BJ (cell line): ENCODE data around the gene MTARC2. TPM values are rescaled to one million over a fixed set of nuclear protein-coding genes. Genes with fewer than 3 reads are reported as not detected.

Experiments
- CTCF ChIA-PET: fragments of 350-600 bp; formaldehyde crosslinking; extraction: SDS; loops from one replicate; lab custom pipeline; 2021; ENCODE audit warnings: antibody characterized with exemption, inconsistent platforms; lab: Yijun Ruan, JAX
- POLR2A ChIA-PET: fragments of 300-600 bp; sonication (Branson Sonifier 250); formaldehyde crosslinking; extraction: SDS; loops from one replicate; lab custom pipeline; 2021; ENCODE audit warnings: antibody characterized with exemption; lab: Charles Lee
- DNase-seq: peaks from one replicate; pipeline ENCODE4 v3.0.0-alpha.2; 2011; ENCODE audit warnings: low read depth
- H3K27me3 ChIP-seq: 2 replicates; pipeline ENCODE4 v1.6.0; 2011; ENCODE audit warnings: low read length; ENCODE audit not compliant: control insufficient read depth, insufficient read depth
- H3K36me3 ChIP-seq: 2 replicates; pipeline ENCODE4 v1.5.1; 2011; ENCODE audit warnings: low read length; ENCODE audit not compliant: control insufficient read depth, insufficient read depth
- H3K4me3 ChIP-seq: 2 replicates; pipeline ENCODE4 v1.5.1; 2011; ENCODE audit warnings: low read depth, mild to moderate bottlenecking, control low read depth, low read length
- CTCF ChIP-seq: IDR thresholded peaks from 2 replicates; pipeline ENCODE4 v1.5.1; 2011; ENCODE audit warnings: low read depth, mild to moderate bottlenecking, control low read depth, inconsistent platforms, low read length, moderate library complexity; ENCODE audit not compliant: insufficient read depth
- polyA plus RNA-seq: library from polyadenylated mRNA; depleted of rRNA; stranded (reverse); fragments of >200 nt; gene quantifications from 2 replicates; pipeline ENCODE4 v1.2.3, GENCODE V29; 2011

MTARC2 gene
- polyA plus RNA-seq, 1 experiment, result 5.7 TPM

- Histone ChIP-seq H3K36me3 (no peaks in the 10 kb centered on the region), H3K27me3 (peaks cover 2% of the 10 kb centered on the region; the same call in 1 of the 2 replicates), H3K4me3 (no peak overlapping the region)
- POLR2A ChIA-PET, result no interaction called here
- no peak for TF ChIP-seq CTCF
- no peak for DNase-seq
- CTCF ChIA-PET, result interaction anchor here (1.4 to 3.5 kb wide), 9 partner anchors 9 to 626 kb away, joined by 3 to 27 read pairs (median 7); partner anchors contain the start of gene MTARC1
Observed at GRCh38 chr1:220809187-220809550, 61.0 kb downstream of the MTARC2 start.

GRCh38 chr1:220809704-220810103, 61.6 kb downstream of the MTARC2 start:
- POLR2A ChIA-PET, result no interaction called here
- CTCF ChIA-PET, result interaction anchor here (0.6 to 3.5 kb wide), 19 partner anchors 10 to 1645 kb away, joined by 3 to 27 read pairs (median 5); partner anchors contain the start of gene MTARC1
- TF ChIP-seq CTCF, result no peak

GRCh38 chr1:220810179-220810653, 62.1 kb downstream of the MTARC2 start:
- no peaks in the 10 kb centered on the region for H3K36me3 ChIP-seq
- ChIA-PET CTCF (interaction anchor here (0.6 to 3.5 kb wide), 24 partner anchors 9 to 1645 kb away, joined by 3 to 27 read pairs (median 4); partner anchors contain the start of gene MTARC1), POLR2A (no interaction called here)
- no peak overlapping the region for H3K4me3 ChIP-seq
- H3K27me3 ChIP-seq, result peaks cover 2% of the 10 kb centered on the region; the same call in 1 of the 2 replicates
- TF ChIP-seq CTCF, result peak; percentile 96
- no peak for DNase-seq

More at GRCh38 chr1:220809704-220810103, 61.6 kb downstream of the MTARC2 start:
- Histone ChIP-seq H3K4me3 (no peak overlapping the region), H3K36me3 (no peaks in the 10 kb centered on the region), H3K27me3 (peaks cover 2% of the 10 kb centered on the region; the same call in 1 of the 2 replicates)
- DNase-seq, result no peak

GRCh38 chr1:220810963-220811362, 62.8 kb downstream of the MTARC2 start:
- ChIA-PET POLR2A (no interaction called here), CTCF (interaction anchor here (0.7 to 3.5 kb wide), 19 partner anchors 8 to 1644 kb away, joined by 3 to 27 read pairs (median 5); partner anchors contain the start of gene MTARC1)

More at GRCh38 chr1:220810963-220811362, 62.8 kb downstream of the MTARC2 start:
- Histone ChIP-seq H3K36me3 (no peaks in the 10 kb centered on the region), H3K4me3 (no peak overlapping the region), H3K27me3 (peaks cover 2% of the 10 kb centered on the region; the same call in 1 of the 2 replicates)
- TF ChIP-seq CTCF, result no peak
- no peak for DNase-seq
